ENCODE results near the gene MYO1B.

Gene MYO1B

DNA sequence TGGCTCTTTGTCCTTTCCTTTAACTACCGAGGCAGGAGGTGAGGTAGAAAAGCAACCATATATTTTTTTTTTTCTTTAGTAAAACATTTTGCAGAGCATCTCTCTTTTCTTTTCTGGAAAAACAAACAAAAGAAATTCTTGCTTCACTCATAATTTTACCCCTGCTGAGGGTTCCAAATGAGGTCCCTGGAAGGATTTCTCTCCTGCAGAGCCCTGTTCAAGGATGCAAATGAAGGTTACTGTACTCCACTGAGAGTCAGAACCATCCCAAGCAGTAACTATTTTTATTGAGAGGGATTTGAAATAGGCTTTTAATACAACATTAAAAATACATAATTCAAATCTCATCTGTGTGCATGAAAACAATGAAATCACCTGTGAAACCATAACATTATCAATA lies 19.5 kb upstream of the MYO1B start:
- H3K4me1 ChIP-seq (ENCODE audit: insufficient read depth, low read length, poor library complexity, severe bottlenecking), result no peaks in the 10 kb centered on the region
- no peaks in the 10 kb centered on the region for H3F3A ChIP-seq (ENCODE audit: low read depth)
- no peak overlapping the region for H2AFZ ChIP-seq (ENCODE audit: low read length)
- H3K4me2 ChIP-seq (ENCODE audit: low read depth, low read length, poor library complexity, severe bottlenecking), result no peak overlapping the region
- H3K27me3 ChIP-seq (ENCODE audit: insufficient read depth, low read length, poor library complexity, severe bottlenecking), result no peaks in the 10 kb centered on the region
- H3K9me2 ChIP-seq (replicated peaks; ENCODE audit: low read depth, low read length), result no peaks in the 10 kb centered on the region
- TF ChIP-seq, protein P1, sequence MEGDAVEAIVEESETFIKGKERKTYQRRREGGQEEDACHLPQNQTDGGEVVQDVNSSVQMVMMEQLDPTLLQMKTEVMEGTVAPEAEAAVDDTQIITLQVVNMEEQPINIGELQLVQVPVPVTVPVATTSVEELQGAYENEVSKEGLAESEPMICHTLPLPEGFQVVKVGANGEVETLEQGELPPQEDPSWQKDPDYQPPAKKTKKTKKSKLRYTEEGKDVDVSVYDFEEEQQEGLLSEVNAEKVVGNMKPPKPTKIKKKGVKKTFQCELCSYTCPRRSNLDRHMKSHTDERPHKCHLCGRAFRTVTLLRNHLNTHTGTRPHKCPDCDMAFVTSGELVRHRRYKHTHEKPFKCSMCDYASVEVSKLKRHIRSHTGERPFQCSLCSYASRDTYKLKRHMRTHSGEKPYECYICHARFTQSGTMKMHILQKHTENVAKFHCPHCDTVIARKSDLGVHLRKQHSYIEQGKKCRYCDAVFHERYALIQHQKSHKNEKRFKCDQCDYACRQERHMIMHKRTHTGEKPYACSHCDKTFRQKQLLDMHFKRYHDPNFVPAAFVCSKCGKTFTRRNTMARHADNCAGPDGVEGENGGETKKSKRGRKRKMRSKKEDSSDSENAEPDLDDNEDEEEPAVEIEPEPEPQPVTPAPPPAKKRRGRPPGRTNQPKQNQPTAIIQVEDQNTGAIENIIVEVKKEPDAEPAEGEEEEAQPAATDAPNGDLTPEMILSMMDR (conservative IDR thresholded peaks at IDR 0.05; ENCODE audit: low read length), result no peak
- no peak for TF ChIP-seq EZH2phosphoT487 (IDR thresholded peaks at IDR 0.05; ENCODE audit: borderline replicate concordance)
- no peaks in the 10 kb centered on the region for H4K20me1 ChIP-seq (ENCODE audit: insufficient read depth, low read length, poor library complexity, severe bottlenecking)
- no peak overlapping the region for H3K4me3 ChIP-seq (ENCODE audit: low read length, poor library complexity, severe bottlenecking)
- H3K36me3 ChIP-seq (ENCODE audit: insufficient read depth, low read length), result no peaks in the 10 kb centered on the region
- no peak overlapping the region for H3K9ac ChIP-seq (ENCODE audit: low read depth, low read length, poor library complexity, severe bottlenecking)
- no peaks in the 10 kb centered on the region for H3K79me2 ChIP-seq (ENCODE audit: insufficient read depth, low read length)
- H3K9me3 ChIP-seq (ENCODE audit: insufficient read depth, low read depth, low read length), result no peaks in the 10 kb centered on the region

DNA sequence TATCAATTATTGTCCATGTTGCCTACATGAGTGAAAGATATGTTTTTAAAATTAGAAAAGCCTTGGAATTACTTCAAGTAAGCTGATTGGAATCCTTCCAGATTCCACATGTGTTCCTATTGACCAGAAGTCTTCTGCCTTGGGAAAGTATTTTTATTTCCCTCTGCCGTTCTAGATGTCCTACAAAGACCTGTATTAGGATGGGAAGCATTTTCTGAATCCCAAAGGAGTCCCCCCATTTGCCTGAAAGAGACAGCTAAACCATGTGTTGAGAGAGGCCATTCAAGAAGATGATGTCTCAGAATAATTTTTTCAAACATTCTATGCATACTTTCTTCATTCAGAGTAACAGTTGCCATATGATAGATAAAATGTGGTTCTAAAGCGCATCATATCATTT lies 19.0 kb upstream of the MYO1B start:
- no peaks in the 10 kb centered on the region for H3K27me3 ChIP-seq (ENCODE audit: insufficient read depth, low read length, poor library complexity, severe bottlenecking)
- H3K79me2 ChIP-seq (ENCODE audit: insufficient read depth, low read length), result no peaks in the 10 kb centered on the region
- H3F3A ChIP-seq (ENCODE audit: low read depth), result no peaks in the 10 kb centered on the region
- H3K36me3 ChIP-seq (ENCODE audit: insufficient read depth, low read length), result no peaks in the 10 kb centered on the region
- no peak for TF ChIP-seq EZH2phosphoT487 (IDR thresholded peaks at IDR 0.05; ENCODE audit: borderline replicate concordance)
- TF ChIP-seq, protein P1 (conservative IDR thresholded peaks at IDR 0.05; ENCODE audit: low read length), result no peak
- no peaks in the 10 kb centered on the region for H3K9me3 ChIP-seq (ENCODE audit: insufficient read depth, low read depth, low read length)
- no peaks in the 10 kb centered on the region for H4K20me1 ChIP-seq (ENCODE audit: insufficient read depth, low read length, poor library complexity, severe bottlenecking)
- H2AFZ ChIP-seq (ENCODE audit: low read length), result no peak overlapping the region
- no peak overlapping the region for H3K9ac ChIP-seq (ENCODE audit: low read depth, low read length, poor library complexity, severe bottlenecking)
- no peaks in the 10 kb centered on the region for H3K4me1 ChIP-seq (ENCODE audit: insufficient read depth, low read length, poor library complexity, severe bottlenecking)
- H3K9me2 ChIP-seq (replicated peaks; ENCODE audit: low read depth, low read length), result no peaks in the 10 kb centered on the region
- no peak overlapping the region for H3K4me2 ChIP-seq (ENCODE audit: low read depth, low read length, poor library complexity, severe bottlenecking)
- H3K4me3 ChIP-seq (ENCODE audit: low read length, poor library complexity, severe bottlenecking), result no peak overlapping the region

DNA sequence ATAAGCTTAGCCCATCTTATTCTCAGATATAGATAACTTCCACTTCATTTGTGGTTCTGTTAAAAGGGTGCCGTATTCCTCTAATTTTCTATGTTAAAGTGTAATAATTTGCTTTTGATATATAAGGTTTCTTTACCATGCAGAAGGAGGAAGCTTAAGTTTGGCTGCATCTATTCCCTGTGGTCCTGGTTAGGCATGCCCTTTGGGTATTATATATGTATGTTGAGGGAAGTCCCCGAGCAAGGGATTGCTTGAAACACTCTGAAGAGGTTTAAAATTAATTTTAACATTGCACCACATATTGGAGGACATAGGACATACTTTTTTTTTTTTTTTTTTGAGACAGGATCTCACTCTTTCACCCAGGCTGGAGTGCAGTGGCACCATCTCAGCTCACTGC lies 16.9 kb upstream of the MYO1B start:
- no peaks in the 10 kb centered on the region for H3K9me3 ChIP-seq (ENCODE audit: insufficient read depth, low read depth, low read length)
- H3K9ac ChIP-seq (ENCODE audit: low read depth, low read length, poor library complexity, severe bottlenecking), result no peak overlapping the region
- H2AFZ ChIP-seq (ENCODE audit: low read length), result no peak overlapping the region
- no peaks in the 10 kb centered on the region for H3K4me1 ChIP-seq (ENCODE audit: insufficient read depth, low read length, poor library complexity, severe bottlenecking)
- H3K4me3 ChIP-seq (ENCODE audit: low read length, poor library complexity, severe bottlenecking), result no peak overlapping the region
- H3K36me3 ChIP-seq (ENCODE audit: insufficient read depth, low read length), result no peaks in the 10 kb centered on the region
- H3K4me2 ChIP-seq (ENCODE audit: low read depth, low read length, poor library complexity, severe bottlenecking), result no peak overlapping the region
- H3F3A ChIP-seq (ENCODE audit: low read depth), result no peaks in the 10 kb centered on the region
- H3K9me2 ChIP-seq (replicated peaks; ENCODE audit: low read depth, low read length), result no peaks in the 10 kb centered on the region
- TF ChIP-seq, protein P1 (conservative IDR thresholded peaks at IDR 0.05; ENCODE audit: low read length), result no peak
- TF ChIP-seq EZH2phosphoT487 (IDR thresholded peaks at IDR 0.05; ENCODE audit: borderline replicate concordance), result no peak
- no peaks in the 10 kb centered on the region for H3K79me2 ChIP-seq (ENCODE audit: insufficient read depth, low read length)
- H4K20me1 ChIP-seq (ENCODE audit: insufficient read depth, low read length, poor library complexity, severe bottlenecking), result no peaks in the 10 kb centered on the region
- H3K27me3 ChIP-seq (ENCODE audit: insufficient read depth, low read length, poor library complexity, severe bottlenecking), result no peaks in the 10 kb centered on the region

All from Loucy (cell line).